Tibial nerve (tissue), 4 donors: Measurements from ENCODE around the gene CDC123. TPM values are rescaled to one million over a fixed set of nuclear protein-coding genes. Genes with fewer than 3 reads are reported as not detected.
"Not testable (repeated sequence)": the region's sequence is repeated elsewhere in the genome, so short reads cannot be mapped to it uniquely, and the experiment has no call there.

ENCODE experiments used
- DNase-seq, 2 donors: peaks; one replicate each; pipeline ENCODE4 v3.0.0-alpha.2; 2019; ENCODE audit warnings: low spot score in 2 of 2
- H3K27ac ChIP-seq, 4 donors: fragments of 200-600 bp; sonication (generic) in 3 of 4; one replicate each; pipeline ENCODE4 v1.5.1; 2017 to 2019; ENCODE audit warnings: mild to moderate bottlenecking in 1 of 4
- H3K27me3 ChIP-seq, 2 donors: fragments of 200-600 bp; sonication (generic) in 1 of 2; one replicate each; pipeline versions ENCODE4 v1.5.1 to v1.6.0; 2017 to 2019
- H3K36me3 ChIP-seq, 3 donors: fragments of 200-600 bp; sonication (generic); one replicate each; pipeline ENCODE4 v1.5.1; 2018 to 2019
- H3K4me1 ChIP-seq, 4 donors: fragments of 200-600 bp; sonication (generic) in 3 of 4; one replicate each; pipeline ENCODE4 v1.5.1; 2017 to 2019
- H3K4me3 ChIP-seq, 4 donors: fragments of 200-600 bp; sonication (generic) in 3 of 4; one replicate each; pipeline ENCODE4 v1.5.1; 2017 to 2019; ENCODE audit warnings: mild to moderate bottlenecking in 1 of 4, moderate library complexity in 1 of 4
- H3K9me3 ChIP-seq, 4 donors: fragments of 200-600 bp; sonication (generic) in 3 of 4; one replicate each; pipeline ENCODE4 v1.5.1; 2017 to 2019
- CTCF ChIP-seq, 5 experiments: fragments of 200-600 bp in 3 of 5; fragments of 450-650 bp in 2 of 5; sonication (generic) in 3 of 5; IDR thresholded peaks; one replicate each; pipeline ENCODE4 v1.5.1; 2016 to 2019; ENCODE audit warnings: antibody characterized with exemption in 5 of 5, mild to moderate bottlenecking in 3 of 5, moderate library complexity in 2 of 5
- EP300 ChIP-seq, 2 donors: sonication (generic); formaldehyde crosslinking; IDR thresholded peaks; one replicate each; pipeline ENCODE4 v1.6.1; 2017; ENCODE audit warnings: antibody characterized with exemption in 2 of 2, mild to moderate bottlenecking in 1 of 2
- POLR2A ChIP-seq, 2 donors: fragments of 450-650 bp; IDR thresholded peaks; one replicate each; pipeline ENCODE4 v1.6.1; 2017; ENCODE audit warnings: antibody characterized with exemption in 2 of 2, mild to moderate bottlenecking in 2 of 2, moderate library complexity in 2 of 2
- WGBS, 2 donors: methylation state at CpG; one replicate each; pipeline ENCODE4 v1.1.5; 2018; 5-methylcytosine and 5-hydroxymethylcytosine counted together
- total RNA-seq, 4 donors: library from RNA; depleted of rRNA; stranded (reverse); fragments of >200 nt; gene quantifications; one replicate each; pipeline ENCODE4 v1.1.0, GENCODE V29; 2016

The CDC123 gene
- total RNA-seq, 4 donors from 2014 or later, result 32.7 to 80.0 (median 37.7) TPM

- DNase-seq, result no peak
- peaks cover 0 to 33% (median 6%) of the 10 kb centered on the region in 4 donors for H3K4me1 ChIP-seq
- no peaks in the 10 kb centered on the region for H3K27me3 ChIP-seq
- peaks cover under 1 to 52% (median 11%) of the 10 kb centered on the region in 3 donors for H3K36me3 ChIP-seq
- 93 to 94% methylated on average over 8 of the region's 8 CpGs for WGBS, 2 donors
- no peak overlapping the region for H3K27ac ChIP-seq
- H3K9me3 ChIP-seq, result no peaks in the 10 kb centered on the region
- TF ChIP-seq CTCF (IDR thresholded peaks at IDR 0.05) (no peak), EP300 (IDR thresholded peaks at IDR 0.05) (no peak), POLR2A (IDR thresholded peaks at IDR 0.05) (no peak)
- no peak overlapping the region for H3K4me3 ChIP-seq
Measured at GRCh38 chr10:12238821-12239220, 42.8 kb downstream of the CDC123 start.

- H3K4me3 ChIP-seq, result no peak overlapping the region
- H3K4me1 ChIP-seq, result peaks cover 0 to 23% (median 6%) of the 10 kb centered on the region in 4 donors
- WGBS, 2 donors, result 43 to 59% methylated on average over 19 of the region's 19 CpGs
- no peak for DNase-seq
- no peak for TF ChIP-seq CTCF (IDR thresholded peaks at IDR 0.05)
- no peak for TF ChIP-seq POLR2A (IDR thresholded peaks at IDR 0.05)
- no peak for TF ChIP-seq EP300 (IDR thresholded peaks at IDR 0.05)
- peak overlapping the region in 2 of 4 donors; percentile 39 to 70 for H3K27ac ChIP-seq
- H3K36me3 ChIP-seq, result peaks cover 0 to 54% (median 7%) of the 10 kb centered on the region in 3 donors
- H3K27me3 ChIP-seq, result no peaks in the 10 kb centered on the region
- no peaks in the 10 kb centered on the region for H3K9me3 ChIP-seq
Measured at GRCh38 chr10:12241810-12242529, 46.0 kb downstream of the CDC123 start.

GRCh38 chr10:12243864-12244620, 48.1 kb downstream of the CDC123 start:
- no peak for DNase-seq
- Histone ChIP-seq H3K27ac (peak overlapping the region in 1 of 4 donors; percentile 60), H3K4me3 (no peak overlapping the region), H3K9me3 (no peaks in the 10 kb centered on the region), H3K36me3 (peaks cover 0 to 57% (median 7%) of the 10 kb centered on the region in 3 donors), H3K27me3 (no peaks in the 10 kb centered on the region), H3K4me1 (peaks cover 0 to 23% (median 6%) of the 10 kb centered on the region in 4 donors)
- TF ChIP-seq POLR2A (IDR thresholded peaks at IDR 0.05) (no peak), CTCF (IDR thresholded peaks at IDR 0.05) (no peak), EP300 (IDR thresholded peaks at IDR 0.05) (no peak)
- WGBS, 2 donors, result 89 to 91% methylated on average over 18 of the region's 18 CpGs

GRCh38 chr10:12250181-12250580, 54.2 kb downstream of the CDC123 start:
- Histone ChIP-seq H3K4me1 (no peaks in the 10 kb centered on the region), H3K27ac (no peak overlapping the region), H3K27me3 (no peaks in the 10 kb centered on the region), H3K36me3 (peaks cover 4 to 77% (median 7%) of the 10 kb centered on the region in 3 donors), H3K9me3 (no peaks in the 10 kb centered on the region), H3K4me3 (no peak overlapping the region)
- no peak for TF ChIP-seq CTCF (IDR thresholded peaks at IDR 0.05)
- no peak for TF ChIP-seq EP300 (IDR thresholded peaks at IDR 0.05)
- no peak for TF ChIP-seq POLR2A (IDR thresholded peaks at IDR 0.05)
- 84 to 86% methylated on average over 10 of the region's 10 CpGs for WGBS, 2 donors
- DNase-seq, result no peak

- peaks cover 4 to 72% (median 7%) of the 10 kb centered on the region in 3 donors for H3K36me3 ChIP-seq
- WGBS, 2 donors, result 91 to 94% methylated on average over 5 of the region's 5 CpGs
- not testable (repeated sequence) for H3K9me3 ChIP-seq, H3K4me1 ChIP-seq, DNase-seq, H3K27me3 ChIP-seq, H3K27ac ChIP-seq, H3K4me3 ChIP-seq
Measured at GRCh38 chr10:12250702-12251101, 54.7 kb downstream of the CDC123 start.
